Kidney tubule cell (primary cell): Measurements from ENCODE around the gene ARF5.
"Not testable (repeated sequence)": the region's sequence is repeated elsewhere in the genome, so short reads cannot be mapped to it uniquely, and the experiment has no call there.

Experiments used
- DNase-seq: peaks from one replicate; pipeline ENCODE4 v3.0.0-alpha.2; 2018; ENCODE audit warnings: low spot score

Gene ARF5

DNA sequence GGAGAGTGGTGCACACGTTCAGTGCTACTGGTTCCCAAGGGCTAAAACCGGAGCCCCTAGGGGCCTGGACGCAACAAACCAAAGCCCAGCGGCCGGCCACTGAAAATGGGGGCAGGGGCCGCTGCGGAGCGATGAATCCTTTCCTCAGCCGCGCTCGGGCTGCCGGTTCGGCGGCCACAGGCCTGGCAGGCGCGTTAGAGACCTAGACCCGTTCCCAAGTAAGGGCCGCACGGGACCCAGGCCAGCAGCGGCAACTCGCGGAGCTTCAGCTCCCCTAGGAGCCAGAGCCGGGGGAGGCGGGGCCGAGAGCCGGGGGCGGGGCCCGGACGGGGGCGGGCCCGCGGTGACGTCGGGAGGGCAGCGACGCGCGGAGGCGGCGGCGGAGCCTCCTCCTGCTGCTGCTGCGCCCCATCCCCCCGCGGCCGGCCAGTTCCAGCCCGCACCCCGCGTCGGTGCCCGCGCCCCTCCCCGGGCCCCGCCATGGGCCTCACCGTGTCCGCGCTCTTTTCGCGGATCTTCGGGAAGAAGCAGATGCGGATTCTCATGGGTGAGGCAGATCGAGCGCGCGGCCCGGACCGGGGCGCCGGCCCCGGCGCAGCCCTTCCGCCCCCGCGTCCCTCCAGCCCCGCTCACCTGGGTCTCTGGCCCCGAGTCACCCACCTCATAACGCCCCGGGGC is at the start of gene ARF5:
Gene ARF5 (plus strand): TSS at position 393 of the 678 bp plus-strand sequence. CDS start 88 bp downstream, at position 481.
- peak; percentile 86 for DNase-seq

GRCh38 chr7:127539116-127539515 is 49.1 kb upstream of the ARF5 start:
- no peak for DNase-seq

DNA sequence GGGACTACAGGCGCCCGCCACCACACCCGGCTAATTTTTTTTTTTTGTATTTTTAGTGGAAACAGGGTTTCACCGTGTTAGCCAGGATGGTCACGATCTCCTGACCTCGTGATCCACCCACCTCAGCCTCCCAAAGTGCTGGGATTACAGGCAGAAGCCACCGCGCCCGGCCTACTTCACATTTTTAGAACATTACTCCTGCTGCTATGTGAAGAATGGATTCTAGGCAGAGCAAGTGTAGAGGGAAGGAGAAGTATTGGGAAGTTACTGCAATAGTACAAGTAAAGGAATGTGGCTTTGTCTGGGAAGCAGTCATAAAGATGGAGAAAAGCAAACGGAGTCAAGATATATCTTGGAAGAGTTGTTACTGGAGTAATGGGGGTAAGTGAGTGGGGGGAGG is 47.8 kb upstream of the ARF5 start:
- DNase-seq = not testable (repeated sequence)

DNA sequence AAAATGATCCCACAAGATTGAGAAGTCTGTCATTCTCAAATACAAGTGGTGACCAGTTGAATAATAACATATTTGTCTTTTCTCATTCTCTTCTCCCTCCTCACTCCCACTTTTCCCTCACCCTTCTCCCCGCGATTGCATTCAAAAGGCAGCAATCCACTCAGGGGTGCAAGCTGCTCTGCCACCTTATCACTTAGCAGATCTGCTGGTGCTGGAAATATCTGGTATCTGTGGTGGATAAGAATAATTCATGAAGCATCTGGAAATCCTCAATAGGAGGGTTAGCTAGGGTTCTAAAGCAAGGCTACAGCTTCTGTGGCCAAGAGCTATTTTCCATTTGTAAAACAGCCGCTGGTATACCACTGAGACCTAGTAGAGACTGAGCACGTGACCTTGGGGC is 46.7 kb upstream of the ARF5 start:
- no peak for DNase-seq

DNA sequence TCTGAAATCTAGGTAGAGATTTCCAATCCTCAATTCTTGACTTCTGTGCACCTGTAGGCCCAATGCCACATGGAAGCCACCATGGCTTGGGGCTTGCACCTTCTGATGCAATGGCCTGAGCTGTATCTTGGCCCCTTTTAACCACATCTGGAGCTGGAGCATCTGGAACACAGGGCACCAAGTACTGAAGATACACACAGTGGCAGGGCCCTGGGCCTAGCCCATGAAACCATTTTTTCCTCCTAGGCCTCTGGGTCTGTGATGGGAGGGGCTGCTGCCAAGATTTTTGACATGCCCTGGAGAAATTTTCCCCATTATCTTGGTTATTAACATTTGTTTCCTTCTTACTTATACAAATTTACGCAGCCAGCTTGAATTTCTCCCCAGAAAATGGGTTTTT is 41.9 kb upstream of the ARF5 start:
- DNase-seq = no peak

DNA sequence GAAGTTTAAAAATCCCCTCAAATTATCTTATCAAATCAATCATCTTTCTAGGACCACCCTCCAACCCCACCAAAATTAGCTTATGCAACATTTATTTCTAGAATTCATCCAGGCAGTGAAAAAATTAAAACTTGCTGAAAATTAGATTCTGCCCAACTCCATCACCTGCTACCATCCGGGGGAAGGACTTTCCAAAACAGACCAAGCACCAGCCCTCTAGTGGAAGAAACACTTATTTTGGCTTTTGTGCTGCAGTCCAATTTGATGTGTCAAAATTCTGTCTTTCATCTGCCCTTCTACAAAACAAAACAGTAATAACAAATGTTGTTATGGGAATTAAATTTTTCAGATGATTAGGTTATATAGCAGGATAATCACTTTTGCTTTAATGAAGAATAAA is 38.0 kb upstream of the ARF5 start:
- DNase-seq = no peak

- DNase-seq = no peak
Measured at GRCh38 chr7:127551941-127552340, 36.3 kb upstream of the ARF5 start.

- DNase-seq = no peak
Measured at GRCh38 chr7:127556404-127556803, 31.8 kb upstream of the ARF5 start.

- no peak for DNase-seq
Measured at GRCh38 chr7:127557803-127558202, 30.4 kb upstream of the ARF5 start.

DNA sequence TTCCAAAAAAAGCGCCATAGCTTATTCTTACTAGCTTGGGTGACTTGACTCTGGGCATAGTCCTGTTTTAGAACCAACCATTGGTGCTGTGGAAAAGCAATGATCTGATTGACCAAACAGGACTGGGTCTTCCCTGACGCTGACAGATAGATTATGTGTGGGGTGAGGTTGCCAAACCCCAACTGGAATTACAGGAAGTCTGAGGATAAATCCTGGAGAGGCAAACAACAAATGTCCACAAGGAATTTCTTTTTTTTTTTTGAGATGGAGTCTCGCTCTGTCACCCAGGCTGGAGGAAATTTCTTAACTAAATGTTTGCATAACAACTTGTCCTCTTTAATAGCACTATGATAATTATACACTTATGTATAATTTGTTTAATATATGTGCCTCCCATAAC is 22.0 kb upstream of the ARF5 start:
- no peak for DNase-seq

DNA sequence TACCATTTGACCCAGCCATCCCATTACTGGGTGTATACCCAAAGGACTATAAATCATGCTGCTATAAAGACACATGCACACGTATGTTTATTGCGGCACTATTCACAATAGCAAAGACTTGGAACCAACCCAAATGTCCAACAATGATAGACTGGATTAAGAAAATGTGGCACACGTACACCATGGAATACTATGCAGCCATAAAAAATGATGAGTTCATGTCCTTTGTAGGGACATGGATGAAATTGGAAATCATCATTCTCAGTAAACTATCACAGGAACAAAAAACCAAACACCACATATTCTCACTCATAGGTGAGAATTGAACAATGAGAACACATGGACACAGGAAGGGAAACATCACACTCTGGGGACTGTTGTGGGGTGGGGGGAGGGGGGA is 20.2 kb upstream of the ARF5 start:
- not testable (repeated sequence) for DNase-seq

DNA sequence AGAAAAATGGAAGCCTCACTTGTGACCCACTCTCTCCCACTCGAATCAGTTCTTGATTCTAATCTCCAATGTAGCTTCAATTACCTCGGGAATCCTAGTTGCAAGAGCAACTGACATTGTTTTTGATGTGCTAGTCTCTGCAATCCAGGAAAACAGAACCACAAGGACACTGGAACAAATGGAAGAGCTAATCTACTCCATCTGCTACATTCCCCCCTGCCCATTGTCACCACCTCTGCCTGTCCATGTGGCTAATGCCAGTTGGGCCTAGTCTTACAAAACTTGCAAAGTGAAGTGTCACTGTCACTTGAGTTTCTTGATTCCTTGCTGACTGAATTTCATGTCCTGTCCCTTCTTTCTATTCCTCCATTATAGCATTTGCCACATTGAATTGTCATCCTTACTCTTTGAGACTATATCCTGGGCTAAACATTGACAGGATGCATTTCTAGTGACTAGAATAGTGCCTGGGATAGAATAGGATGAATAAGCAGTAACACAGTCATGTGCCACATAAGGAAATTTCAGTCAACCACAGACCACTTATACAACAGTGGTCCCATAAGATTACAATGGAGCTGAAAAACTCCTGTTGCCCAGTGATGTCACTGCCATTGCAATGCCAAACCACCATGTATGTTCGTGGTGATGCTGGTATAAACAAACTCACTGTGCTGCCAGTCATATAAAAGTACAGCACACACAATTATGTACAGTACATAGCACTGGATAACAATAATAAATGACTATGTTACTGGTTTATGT is 16.3 kb upstream of the ARF5 start:
- DNase-seq = peak; percentile 76

DNA sequence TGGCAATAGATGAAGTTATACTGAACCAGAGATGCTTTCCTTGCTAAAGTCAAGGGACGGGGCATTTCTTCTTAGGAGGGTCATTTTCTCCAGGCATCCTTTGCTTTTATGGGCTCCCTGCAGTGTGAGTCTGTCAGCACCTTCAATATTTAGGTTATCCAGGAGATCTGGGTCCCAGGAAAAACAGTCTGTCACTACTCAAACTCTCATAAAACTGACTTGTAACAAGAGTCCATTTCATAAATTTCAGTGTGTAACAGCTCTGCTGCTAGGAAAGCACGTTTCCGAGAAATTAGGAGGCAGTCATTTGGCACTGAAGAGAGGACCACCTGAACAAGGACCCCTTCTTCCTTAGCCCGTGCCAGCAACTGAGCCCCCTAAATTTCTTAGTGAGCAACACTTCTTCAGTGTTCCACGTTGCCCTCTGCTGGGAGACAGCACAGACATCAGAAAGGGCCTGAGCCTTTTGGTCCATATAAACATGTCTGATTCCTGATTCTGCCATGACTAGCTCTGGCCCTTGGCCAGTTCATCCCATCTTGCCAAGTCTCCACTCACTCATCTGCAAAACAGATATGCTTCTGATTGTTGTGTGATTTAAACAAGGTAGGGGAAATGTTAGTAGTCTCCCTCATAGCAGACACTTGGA is 10.1 kb upstream of the ARF5 start:
- no peak for DNase-seq

DNA sequence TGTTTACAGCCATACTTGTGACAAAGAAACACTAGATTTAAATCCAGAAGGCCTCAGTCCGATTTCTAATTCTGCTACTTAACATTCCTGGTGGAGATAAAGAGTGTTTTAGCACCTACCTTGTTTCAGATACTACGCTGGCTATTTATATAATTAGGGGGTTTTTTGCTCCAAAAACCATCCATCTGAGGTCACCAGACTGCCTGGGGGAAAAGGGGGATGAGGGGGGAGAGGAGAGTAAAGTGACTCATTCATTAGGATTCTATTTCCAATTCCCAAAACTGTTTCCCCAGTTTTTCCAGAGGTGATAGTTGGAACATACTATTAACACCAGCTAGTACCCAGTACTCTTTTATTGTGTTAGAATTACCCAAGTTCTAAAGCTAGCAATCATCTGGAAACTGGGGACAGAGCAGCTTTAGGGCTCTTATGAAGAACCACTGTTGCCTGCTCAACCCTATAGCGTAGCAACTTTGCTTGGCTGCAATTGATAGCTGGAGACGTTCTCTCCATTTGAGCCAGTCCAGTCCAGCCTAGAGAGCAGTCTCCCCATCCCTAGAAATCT is 9.4 kb upstream of the ARF5 start:
- DNase-seq = no peak

GRCh38 chr7:127580612-127581011 is 7.6 kb upstream of the ARF5 start:
- DNase-seq = no peak

GRCh38 chr7:127581716-127582115 is 6.5 kb upstream of the ARF5 start:
- no peak for DNase-seq

DNA sequence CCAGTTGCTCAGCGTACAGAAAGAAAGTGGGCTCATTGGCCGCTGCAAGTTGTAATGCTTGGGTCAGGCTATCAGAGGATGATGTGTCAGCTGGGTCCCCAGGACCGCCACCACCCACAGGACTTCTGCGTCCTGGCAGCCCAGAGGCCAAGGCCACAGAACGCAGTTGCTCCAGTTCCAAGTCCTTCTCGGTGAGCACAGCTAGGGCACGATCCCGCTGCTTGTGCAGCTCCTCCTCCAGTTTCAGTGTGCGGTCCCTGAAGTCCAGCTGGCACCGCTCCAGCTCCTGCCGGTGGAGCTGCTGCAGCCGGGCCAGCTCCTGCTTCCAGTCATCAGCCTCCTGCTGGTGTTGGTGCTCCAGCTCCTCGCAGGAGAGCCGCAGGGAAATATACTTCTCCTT is 5.8 kb upstream of the ARF5 start:
- no peak for DNase-seq

- DNase-seq = no peak
Measured at GRCh38 chr7:127584648-127585043, 3.6 kb upstream of the ARF5 start.

DNA sequence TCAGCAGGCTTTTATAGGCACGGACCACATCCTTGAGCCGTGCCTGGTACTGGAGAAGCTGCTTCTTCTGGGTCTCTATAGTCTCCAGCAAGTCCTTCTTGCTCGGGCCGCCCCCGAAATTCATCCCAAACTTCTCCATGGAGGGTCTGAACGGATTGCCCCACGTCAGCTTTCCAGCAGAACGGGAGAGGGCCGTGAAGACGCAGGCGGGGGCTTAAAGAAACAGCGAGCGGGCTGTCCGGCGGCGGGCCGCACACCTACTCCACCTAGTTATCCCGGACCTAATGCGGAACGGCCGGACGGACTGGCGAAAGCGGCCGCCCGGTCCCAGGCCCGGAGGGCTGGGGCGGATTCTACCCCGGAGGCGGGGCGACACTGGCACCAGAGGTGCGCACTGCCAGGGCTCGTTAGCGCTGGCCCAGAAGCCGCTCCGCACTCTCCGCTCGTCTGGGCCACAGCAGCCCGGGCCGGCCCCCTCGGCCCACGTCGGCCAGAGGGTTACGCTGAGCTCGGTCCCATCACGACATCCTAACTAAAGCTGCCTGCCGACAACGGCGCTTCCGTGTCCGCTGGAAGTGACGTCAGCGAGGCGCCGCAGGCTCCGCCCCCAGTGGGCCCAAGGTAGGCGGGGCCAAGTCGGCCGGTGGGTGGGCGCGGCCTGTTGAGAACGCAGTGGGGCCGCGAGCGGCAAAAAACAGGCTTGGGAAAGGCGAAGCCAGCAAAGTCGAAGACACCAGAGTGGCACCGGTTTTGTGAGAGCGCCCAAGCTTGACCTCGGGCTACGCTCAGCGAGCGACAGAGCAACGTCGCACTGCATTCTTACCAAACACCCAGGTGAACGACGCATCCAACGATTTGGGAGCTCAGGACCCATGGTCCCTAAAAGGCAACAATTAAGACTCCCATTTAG is 2.9 kb upstream of the ARF5 start, which contains the start of gene GCC1:
Gene GCC1 (minus strand): TSS at position 553 of the 910 bp plus-strand sequence. CDS start 414 bp downstream, at position 139.
- peak; percentile 91 for DNase-seq

DNA sequence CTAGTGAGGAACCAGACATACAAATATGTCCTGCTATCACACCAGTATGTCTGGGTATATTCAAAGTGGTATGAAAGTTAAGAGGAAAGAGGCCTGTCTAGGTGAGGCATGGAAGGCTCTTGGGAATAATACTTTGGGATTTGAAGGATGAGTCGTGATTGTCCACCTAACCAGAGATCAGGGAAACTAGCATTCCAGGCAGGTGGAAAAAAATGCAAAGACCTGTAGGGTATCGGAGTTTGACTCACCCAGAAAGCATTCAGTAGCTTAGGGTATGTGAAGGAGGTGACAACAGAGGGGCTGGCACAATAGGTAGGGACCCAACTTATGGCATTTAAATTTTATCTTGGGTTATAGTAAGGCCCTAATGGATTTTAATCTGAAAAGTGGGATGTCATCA is 1.9 kb upstream of the ARF5 start:
- peak; percentile 75 for DNase-seq

- no peak for DNase-seq
Measured at GRCh38 chr7:127587663-127588018, 570 bp upstream of the ARF5 start.
